DND-41 (cell line): ENCODE data around the gene SNX25.

Source experiments
- ATAC-seq: fragments of 200-7000 bp; cut with Tn5 transposase; 3 replicates; pipeline ENCODE4 v1.9.1; 2021; ENCODE audit warnings: low read depth; ENCODE audit not compliant: insufficient read depth
- DNase-seq: peaks from one replicate; pipeline ENCODE4 v3.0.0-alpha.2; 2020
- H2AFZ ChIP-seq: 2 replicates; pipeline ENCODE4 v1.6.0; 2012; ENCODE audit warnings: low read depth, low read length
- H3K27ac ChIP-seq: 2 replicates; pipeline ENCODE4 v1.5.1; 2012; ENCODE audit warnings: low read length, inconsistent platforms
- H3K27me3 ChIP-seq: fragments of 200-600 bp; sonication (generic); 2 replicates; pipeline ENCODE4 v1.6.0; 2012; ENCODE audit warnings: low read length, mild to moderate bottlenecking, inconsistent platforms; ENCODE audit not compliant: insufficient read depth, poor library complexity
- H3K36me3 ChIP-seq: 2 replicates; pipeline ENCODE4 v1.5.1; 2012; ENCODE audit warnings: low read length, inconsistent platforms; ENCODE audit not compliant: insufficient read depth
- H3K4me1 ChIP-seq: 2 replicates; pipeline ENCODE4 v1.5.1; 2012; ENCODE audit warnings: mild to moderate bottlenecking, low read length; ENCODE audit not compliant: insufficient read depth
- H3K4me2 ChIP-seq: 2 replicates; pipeline ENCODE4 v1.6.0; 2012; ENCODE audit warnings: mild to moderate bottlenecking, moderate library complexity, low read length, inconsistent platforms; ENCODE audit not compliant: insufficient read depth
- H3K4me3 ChIP-seq, 2 experiments: fragments of 200-600 bp in 1 of 2; shearing (Covaris generic) in 1 of 2; 2 replicates each; pipeline ENCODE4 v1.5.1; 2012 to 2016; ENCODE audit warnings: inconsistent platforms in 2 of 2, low read length in 2 of 2, mild to moderate bottlenecking in 2 of 2, low read depth in 1 of 2, moderate library complexity in 1 of 2
- H3K79me2 ChIP-seq: 2 replicates; pipeline ENCODE4 v1.6.0; 2012; ENCODE audit warnings: low read length, inconsistent platforms; ENCODE audit not compliant: insufficient read depth
- H3K9ac ChIP-seq: 2 replicates; pipeline ENCODE4 v1.6.0; 2012; ENCODE audit warnings: low read depth, mild to moderate bottlenecking, inconsistent platforms, low read length, moderate library complexity
- H3K9me3 ChIP-seq: 2 replicates; pipeline ENCODE4 v1.5.1; 2012; ENCODE audit warnings: low read length, moderate library complexity, mild to moderate bottlenecking, inconsistent platforms; ENCODE audit not compliant: insufficient read depth, severe bottlenecking
- H4K20me1 ChIP-seq: 2 replicates; pipeline ENCODE4 v1.6.0; 2012; ENCODE audit warnings: low read length; ENCODE audit not compliant: insufficient read depth
- EZH2 ChIP-seq: IDR thresholded peaks from 3 replicates; pipeline ENCODE4 v1.6.1; 2012; ENCODE audit warnings: borderline replicate concordance, low read depth, mild to moderate bottlenecking, moderate library complexity, low read length, inconsistent platforms; ENCODE audit not compliant: severe bottlenecking
- TF ChIP-seq, protein P1 (sequence below): IDR thresholded peaks from 2 replicates; pipeline ENCODE4 v1.5.1; 2012; ENCODE audit warnings: borderline replicate concordance, low read length, moderate library complexity, mild to moderate bottlenecking; ENCODE audit not compliant: poor library complexity, severe bottlenecking; ENCODE audit errors: extremely low read depth

The SNX25 gene

DNA sequence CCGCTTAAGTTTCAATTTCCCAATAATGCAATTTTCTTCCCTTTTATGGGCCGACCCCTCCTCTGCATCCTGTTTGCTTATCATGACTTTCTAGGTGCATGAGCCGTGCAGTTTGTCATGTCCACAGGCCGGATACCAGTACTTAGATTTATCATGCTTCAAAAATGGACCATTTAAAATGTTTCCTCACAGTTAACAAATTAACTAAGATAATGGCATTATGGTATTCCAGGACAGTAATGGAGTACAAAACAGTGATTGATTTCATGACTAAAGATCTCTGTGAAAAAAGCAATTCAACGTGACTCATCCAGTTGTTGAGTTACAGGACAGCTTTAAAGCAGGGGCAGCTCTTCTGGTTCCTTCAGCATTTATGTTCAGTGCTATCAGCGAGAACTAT, 23.0 kb downstream of the SNX25 start:
- Histone ChIP-seq H3K9me3 (no peaks in the 10 kb centered on the region), H3K4me2 (no peak overlapping the region), H3K27me3 (peaks cover 5% of the 10 kb centered on the region), H4K20me1 (no peaks in the 10 kb centered on the region), H3K4me3 (no peak overlapping the region), H3K9ac (no peak overlapping the region), H2AFZ (no peak overlapping the region), H3K27ac (no peak overlapping the region), H3K36me3 (no peaks in the 10 kb centered on the region), H3K79me2 (no peaks in the 10 kb centered on the region), H3K4me1 (no peaks in the 10 kb centered on the region)
- DNase-seq (no peak), ATAC-seq (no peak)
- TF ChIP-seq, protein P1, sequence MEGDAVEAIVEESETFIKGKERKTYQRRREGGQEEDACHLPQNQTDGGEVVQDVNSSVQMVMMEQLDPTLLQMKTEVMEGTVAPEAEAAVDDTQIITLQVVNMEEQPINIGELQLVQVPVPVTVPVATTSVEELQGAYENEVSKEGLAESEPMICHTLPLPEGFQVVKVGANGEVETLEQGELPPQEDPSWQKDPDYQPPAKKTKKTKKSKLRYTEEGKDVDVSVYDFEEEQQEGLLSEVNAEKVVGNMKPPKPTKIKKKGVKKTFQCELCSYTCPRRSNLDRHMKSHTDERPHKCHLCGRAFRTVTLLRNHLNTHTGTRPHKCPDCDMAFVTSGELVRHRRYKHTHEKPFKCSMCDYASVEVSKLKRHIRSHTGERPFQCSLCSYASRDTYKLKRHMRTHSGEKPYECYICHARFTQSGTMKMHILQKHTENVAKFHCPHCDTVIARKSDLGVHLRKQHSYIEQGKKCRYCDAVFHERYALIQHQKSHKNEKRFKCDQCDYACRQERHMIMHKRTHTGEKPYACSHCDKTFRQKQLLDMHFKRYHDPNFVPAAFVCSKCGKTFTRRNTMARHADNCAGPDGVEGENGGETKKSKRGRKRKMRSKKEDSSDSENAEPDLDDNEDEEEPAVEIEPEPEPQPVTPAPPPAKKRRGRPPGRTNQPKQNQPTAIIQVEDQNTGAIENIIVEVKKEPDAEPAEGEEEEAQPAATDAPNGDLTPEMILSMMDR = no peak
- no peak for TF ChIP-seq EZH2

DNA sequence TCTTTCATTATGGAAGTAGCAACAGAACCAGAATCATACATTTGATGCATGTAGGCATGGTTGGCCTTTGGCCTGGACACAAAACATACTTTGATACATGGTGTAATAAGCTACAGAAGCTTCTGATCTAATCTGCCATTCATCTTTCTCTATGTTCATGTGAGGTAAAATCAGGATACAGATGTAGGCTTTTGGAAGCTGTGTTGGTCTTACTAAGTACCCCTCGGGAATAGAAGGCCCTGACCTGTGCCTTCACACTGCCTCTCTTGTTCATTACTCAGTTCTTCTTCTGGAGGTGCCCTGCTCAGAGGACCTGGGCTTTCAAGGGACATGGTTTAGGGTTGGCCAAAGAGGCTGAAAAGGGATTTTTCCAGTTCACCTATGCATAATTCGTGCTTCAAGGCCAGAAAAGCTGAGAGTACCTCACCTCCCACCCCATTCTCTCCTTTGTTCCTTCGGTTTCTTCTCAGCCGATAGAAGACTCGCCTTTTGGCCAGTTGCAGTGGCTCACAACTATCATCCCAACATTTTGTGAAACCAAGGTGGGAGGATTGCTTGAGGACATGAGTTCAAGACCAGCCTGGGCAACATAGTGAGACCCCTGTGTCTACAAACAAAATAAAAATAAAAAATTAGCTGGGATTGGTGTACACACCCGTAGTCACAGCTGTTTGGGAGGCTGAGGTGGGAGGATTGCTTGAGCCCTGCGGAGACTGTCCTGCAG, 25.9 kb downstream of the SNX25 start:
- H3K36me3 ChIP-seq = no peaks in the 10 kb centered on the region
- no peaks in the 10 kb centered on the region for H3K9me3 ChIP-seq
- no peak for TF ChIP-seq EZH2
- no peak overlapping the region for H3K27ac ChIP-seq
- H3K9ac ChIP-seq = no peak overlapping the region
- no peak overlapping the region for H3K4me3 ChIP-seq
- no peaks in the 10 kb centered on the region for H4K20me1 ChIP-seq
- no peak overlapping the region for H3K4me2 ChIP-seq
- H3K4me1 ChIP-seq = no peaks in the 10 kb centered on the region
- peaks cover 4% of the 10 kb centered on the region for H3K27me3 ChIP-seq
- H3K79me2 ChIP-seq = no peaks in the 10 kb centered on the region
- no peak for DNase-seq
- ATAC-seq = no peak
- H2AFZ ChIP-seq = no peak overlapping the region

DNA sequence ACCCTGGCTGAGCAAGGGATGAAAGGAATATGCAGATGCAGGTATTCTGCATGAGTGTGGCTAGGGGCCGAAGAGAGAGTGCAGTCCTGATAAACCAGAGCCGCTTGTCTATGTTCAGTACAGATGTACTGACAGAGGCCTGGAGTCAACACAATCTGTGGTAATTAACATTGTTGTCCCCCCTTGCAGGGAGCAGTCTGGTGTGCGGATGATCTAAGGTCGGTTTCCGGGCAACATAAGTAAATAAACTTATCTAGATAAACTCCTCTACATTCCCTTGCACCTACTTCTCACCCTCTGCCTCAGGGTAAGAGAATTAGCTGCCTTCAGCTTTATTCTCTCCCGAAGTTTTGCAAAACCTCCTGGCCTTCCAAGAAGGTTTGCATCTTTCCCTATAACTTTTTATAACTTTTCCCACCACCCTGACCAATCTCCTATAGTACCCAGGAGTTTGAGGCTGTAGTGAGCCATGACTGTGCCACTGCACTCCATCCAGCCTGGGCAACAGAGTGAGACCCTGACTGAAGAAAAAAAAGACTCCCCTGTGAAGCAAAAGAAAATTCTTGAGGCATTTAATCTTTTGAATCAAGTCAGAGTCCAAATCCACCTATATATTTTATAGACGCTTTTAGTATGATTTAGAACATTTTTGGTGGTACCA, 26.6 kb downstream of the SNX25 start:
- H3K9ac ChIP-seq = no peak overlapping the region
- no peaks in the 10 kb centered on the region for H3K9me3 ChIP-seq
- H3K27ac ChIP-seq = no peak overlapping the region
- H4K20me1 ChIP-seq = no peaks in the 10 kb centered on the region
- TF ChIP-seq, protein P1 = no peak
- no peak for TF ChIP-seq EZH2
- DNase-seq = no peak
- H3K4me2 ChIP-seq = no peak overlapping the region
- no peaks in the 10 kb centered on the region for H3K4me1 ChIP-seq
- ATAC-seq = no peak
- no peak overlapping the region for H3K4me3 ChIP-seq
- peaks cover 4% of the 10 kb centered on the region for H3K27me3 ChIP-seq
- no peak overlapping the region for H2AFZ ChIP-seq
- no peaks in the 10 kb centered on the region for H3K79me2 ChIP-seq
- H3K36me3 ChIP-seq = no peaks in the 10 kb centered on the region

DNA sequence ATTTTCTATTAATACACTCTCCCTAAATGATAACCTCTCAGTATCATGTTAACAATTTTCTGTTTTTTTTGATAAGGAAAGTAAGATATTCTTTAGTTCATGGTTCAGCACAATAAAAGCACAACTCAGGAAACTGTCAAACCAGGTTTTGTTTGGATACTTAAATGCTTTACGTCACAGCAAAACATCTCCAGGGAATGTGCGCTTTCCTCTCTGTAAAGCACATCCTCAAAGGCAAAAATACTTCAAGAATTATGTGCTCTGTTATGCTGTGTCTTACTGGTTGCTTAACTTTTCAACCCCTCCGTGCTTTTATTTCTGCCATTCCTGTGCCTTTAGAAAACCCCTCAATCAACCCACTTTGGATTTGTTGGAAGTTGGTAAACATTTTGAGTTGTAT, 27.8 kb downstream of the SNX25 start:
- Histone ChIP-seq H2AFZ (no peak overlapping the region), H3K4me1 (no peaks in the 10 kb centered on the region), H3K4me2 (no peak overlapping the region), H3K9me3 (no peaks in the 10 kb centered on the region), H3K79me2 (no peaks in the 10 kb centered on the region), H3K27me3 (peaks cover 4% of the 10 kb centered on the region), H3K27ac (no peak overlapping the region), H3K9ac (no peak overlapping the region), H3K36me3 (no peaks in the 10 kb centered on the region), H3K4me3 (no peak overlapping the region), H4K20me1 (no peaks in the 10 kb centered on the region)
- no peak for DNase-seq
- ATAC-seq = no peak
- no peak for TF ChIP-seq EZH2
- TF ChIP-seq, protein P1 = no peak
